Superior temporal gyrus (tissue), 1 donor: ENCODE results near the gene SPRING1.

Source experiments
- DNase-seq: peaks from one replicate; pipeline ENCODE4 v3.0.0-alpha.2; 2016; ENCODE audit errors: extremely low spot score

SPRING1 gene

GRCh38 chr12:116739381-116739887 lies 1.6 kb upstream of the SPRING1 start:
- DNase-seq = no peak

GRCh38 chr12:116736962-116737773 lies 701 bp downstream of the SPRING1 start:
- DNase-seq = no peak

- DNase-seq = no peak
These were observed 1.8 kb downstream of the SPRING1 start for GRCh38 chr12:116735951-116736599.

- no peak for DNase-seq
These were observed 2.8 kb downstream of the SPRING1 start for GRCh38 chr12:116735084-116735483.

- no peak for DNase-seq
These were observed 3.6 kb downstream of the SPRING1 start for GRCh38 chr12:116734156-116734768.

GRCh38 chr12:116731801-116732200 lies 6.1 kb downstream of the SPRING1 start:
- no peak for DNase-seq

- DNase-seq = no peak
These were observed 10.0 kb downstream of the SPRING1 start for GRCh38 chr12:116727891-116728290.

GRCh38 chr12:116727261-116727660 lies 10.6 kb downstream of the SPRING1 start:
- no peak for DNase-seq

- DNase-seq = no peak
These were observed 11.2 kb downstream of the SPRING1 start for GRCh38 chr12:116726694-116727093.

GRCh38 chr12:116722245-116722644 lies 15.6 kb downstream of the SPRING1 start:
- DNase-seq = no peak

GRCh38 chr12:116719731-116720528 lies 17.9 kb downstream of the SPRING1 start:
- no peak for DNase-seq

- peak; percentile 68 for DNase-seq
These were observed 19.0 kb downstream of the SPRING1 start for GRCh38 chr12:116718655-116719454.

GRCh38 chr12:116717466-116718437 lies 20.1 kb downstream of the SPRING1 start:
- DNase-seq = no peak

- DNase-seq = no peak
These were observed 23.7 kb downstream of the SPRING1 start for GRCh38 chr12:116714175-116714574.

- DNase-seq = no peak
These were observed 24.3 kb downstream of the SPRING1 start for GRCh38 chr12:116713527-116713926.

GRCh38 chr12:116712458-116713303 lies 25.2 kb downstream of the SPRING1 start:
- no peak for DNase-seq

GRCh38 chr12:116710370-116711150 lies 27.3 kb downstream of the SPRING1 start:
- no peak for DNase-seq

- no peak for DNase-seq
These were observed 28.1 kb downstream of the SPRING1 start for GRCh38 chr12:116709768-116710167.
